Gastroesophageal sphincter (tissue), 4 donors: ENCODE measurements around the gene FGR. TPM values are rescaled to one million over a fixed set of nuclear protein-coding genes. Genes with fewer than 3 reads are reported as not detected.

Source experiments
- ATAC-seq: fragments of 150-250 bp; one replicate; pipeline ENCODE4 v1.9.1; 2016; ENCODE audit warnings: mild to moderate bottlenecking, moderate library complexity
- H3K27ac ChIP-seq, 4 donors: fragments of 200-600 bp; sonication (generic) in 3 of 4; 1 replicate in 3 of 4; 2 replicates in 1 of 4; pipeline ENCODE4 v1.5.1; 2016 to 2019
- H3K27me3 ChIP-seq: fragments of 200-600 bp; sonication (generic); one replicate; pipeline ENCODE4 v1.5.1; 2019
- H3K36me3 ChIP-seq, 2 donors: fragments of 200-600 bp; sonication (generic); one replicate each; pipeline ENCODE4 v1.5.1; 2019; ENCODE audit warnings: control low read depth in 1 of 2
- H3K4me1 ChIP-seq, 3 donors: fragments of 200-600 bp; sonication (generic); 1 replicate in 2 of 3; 2 replicates in 1 of 3; pipeline ENCODE4 v1.5.1; 2016 to 2019; ENCODE audit warnings: control low read depth in 2 of 3
- H3K4me3 ChIP-seq, 2 donors: fragments of 200-600 bp; sonication (generic); one replicate each; pipeline ENCODE4 v1.5.1; 2019; ENCODE audit warnings: mild to moderate bottlenecking in 1 of 2, moderate library complexity in 1 of 2
- H3K9me3 ChIP-seq, 3 donors: fragments of 200-600 bp; sonication (generic); one replicate each; pipeline ENCODE4 v1.5.1; 2017 to 2019; ENCODE audit warnings: control low read depth in 2 of 3
- EP300 ChIP-seq: sonication (generic); formaldehyde crosslinking; IDR thresholded peaks from one replicate; pipeline ENCODE4 v1.6.1; 2017; ENCODE audit warnings: antibody characterized with exemption, mild to moderate bottlenecking
- POLR2A ChIP-seq, 2 donors: fragments of 450-650 bp; IDR thresholded peaks; one replicate each; pipeline ENCODE4 v1.6.1; 2017; ENCODE audit warnings: antibody characterized with exemption in 2 of 2, mild to moderate bottlenecking in 2 of 2, moderate library complexity in 1 of 2
- POLR2AphosphoS5 ChIP-seq: sonication (generic); formaldehyde crosslinking; IDR thresholded peaks from one replicate; pipeline ENCODE4 v1.6.1; 2017; ENCODE audit warnings: antibody characterized with exemption
- WGBS, 2 donors: methylation state at CpG; one replicate each; pipeline ENCODE4 v1.1.5; 2018; ENCODE audit warnings: low coverage in 1 of 2; 5-methylcytosine and 5-hydroxymethylcytosine counted together
- total RNA-seq, 4 donors: library from RNA; depleted of rRNA; stranded (reverse); fragments of >200 nt; gene quantifications; one replicate each; pipeline ENCODE4 v1.1.0, GENCODE V29; 2016
- TF ChIP-seq, protein P1 (sequence below), 4 experiments: fragments of 200-600 bp in 2 of 4; fragments of 450-650 bp in 2 of 4; sonication (generic) in 1 of 4; IDR thresholded peaks; one replicate each; pipeline ENCODE4 v1.5.1; 2017 to 2019; ENCODE audit warnings: antibody characterized with exemption in 4 of 4, mild to moderate bottlenecking in 2 of 4, moderate library complexity in 2 of 4

FGR gene
- total RNA-seq, 4 donors from 2014 or later, result 9.2 to 17.8 (median 10.1) TPM

DNA sequence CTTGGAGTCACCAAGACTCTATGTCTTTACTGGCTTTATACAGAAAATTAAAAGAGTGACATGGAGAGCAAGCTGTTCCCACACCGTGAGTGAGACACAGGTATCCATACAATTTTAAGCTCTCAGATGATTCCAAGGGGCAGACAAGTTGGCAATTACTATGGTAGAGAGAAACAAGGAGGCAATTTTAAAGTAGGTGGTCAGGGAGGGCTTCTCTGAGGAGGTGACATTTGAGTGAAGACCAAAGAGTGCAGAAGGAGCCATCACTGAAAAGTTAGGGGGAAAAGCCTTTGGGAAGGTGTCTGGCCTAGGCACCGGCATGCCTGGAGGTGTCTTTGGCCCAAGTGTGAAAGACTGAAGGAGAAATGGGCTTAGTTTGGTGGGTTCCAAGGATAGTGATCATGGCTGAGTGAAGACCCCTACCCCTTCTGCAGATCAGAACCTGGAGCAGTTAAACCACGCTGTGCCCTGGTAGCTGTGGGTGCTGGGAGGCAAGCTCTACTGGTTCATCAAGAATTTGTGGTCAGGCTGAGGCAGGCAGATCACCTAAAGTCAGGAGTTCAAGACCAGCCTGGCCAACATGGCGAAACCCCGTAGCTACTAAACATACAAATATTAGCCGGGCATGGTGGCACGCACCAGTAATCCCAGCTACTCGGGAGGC lies 26.6 kb upstream of the FGR start:
- ATAC-seq, result no peak
- Histone ChIP-seq H3K9me3 (no peaks in the 10 kb centered on the region), H3K27me3 (no peaks in the 10 kb centered on the region), H3K36me3 (peaks cover 0 to 19% of the 10 kb centered on the region in 2 donors), H3K4me3 (no peak overlapping the region), H3K4me1 (peaks cover 0 to 41% (median 13%) of the 10 kb centered on the region in 3 donors), H3K27ac (no peak overlapping the region)
- 85 to 94% methylated on average over 2 to 3 of the region's 8 CpGs for WGBS, 2 donors
- TF ChIP-seq POLR2A (IDR thresholded peaks at IDR 0.05), result no peak
- TF ChIP-seq, protein P1, sequence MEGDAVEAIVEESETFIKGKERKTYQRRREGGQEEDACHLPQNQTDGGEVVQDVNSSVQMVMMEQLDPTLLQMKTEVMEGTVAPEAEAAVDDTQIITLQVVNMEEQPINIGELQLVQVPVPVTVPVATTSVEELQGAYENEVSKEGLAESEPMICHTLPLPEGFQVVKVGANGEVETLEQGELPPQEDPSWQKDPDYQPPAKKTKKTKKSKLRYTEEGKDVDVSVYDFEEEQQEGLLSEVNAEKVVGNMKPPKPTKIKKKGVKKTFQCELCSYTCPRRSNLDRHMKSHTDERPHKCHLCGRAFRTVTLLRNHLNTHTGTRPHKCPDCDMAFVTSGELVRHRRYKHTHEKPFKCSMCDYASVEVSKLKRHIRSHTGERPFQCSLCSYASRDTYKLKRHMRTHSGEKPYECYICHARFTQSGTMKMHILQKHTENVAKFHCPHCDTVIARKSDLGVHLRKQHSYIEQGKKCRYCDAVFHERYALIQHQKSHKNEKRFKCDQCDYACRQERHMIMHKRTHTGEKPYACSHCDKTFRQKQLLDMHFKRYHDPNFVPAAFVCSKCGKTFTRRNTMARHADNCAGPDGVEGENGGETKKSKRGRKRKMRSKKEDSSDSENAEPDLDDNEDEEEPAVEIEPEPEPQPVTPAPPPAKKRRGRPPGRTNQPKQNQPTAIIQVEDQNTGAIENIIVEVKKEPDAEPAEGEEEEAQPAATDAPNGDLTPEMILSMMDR (IDR thresholded peaks at IDR 0.05), result no peak
- TF ChIP-seq EP300, result no peak
- TF ChIP-seq POLR2AphosphoS5, result no peak

DNA sequence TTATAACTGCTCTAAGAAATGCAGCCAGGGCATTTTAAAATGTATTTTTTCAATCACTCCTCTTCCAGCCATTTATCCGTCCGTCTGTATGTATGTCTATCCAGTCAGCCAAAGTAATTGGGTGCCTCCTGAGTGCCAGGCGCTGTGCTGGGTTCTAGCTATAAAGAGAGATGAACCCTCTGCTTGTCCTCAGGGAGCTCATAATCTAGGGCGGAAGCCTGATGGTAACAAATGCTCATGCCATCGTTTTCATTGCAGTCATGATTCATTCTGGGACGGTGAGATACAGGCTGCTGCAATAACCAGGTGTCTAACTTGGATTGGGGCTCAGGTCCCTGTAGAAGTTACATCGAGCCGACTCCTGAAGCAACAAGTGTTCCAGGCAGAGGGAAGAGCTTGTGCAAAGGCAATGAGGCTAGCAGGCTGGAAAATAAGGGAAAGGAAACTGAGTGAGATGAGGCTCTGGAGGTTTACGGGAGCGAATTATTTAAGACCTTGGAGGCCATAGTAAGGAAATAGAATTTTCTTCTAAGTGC lies 25.4 kb upstream of the FGR start:
- 58 to 66% methylated on average over 8 of the region's 10 CpGs for WGBS, 2 donors
- Histone ChIP-seq H3K9me3 (no peaks in the 10 kb centered on the region), H3K27ac (peak overlapping the region; percentile 91 to 99 (median 93)), H3K27me3 (no peaks in the 10 kb centered on the region), H3K4me1 (peaks cover 0 to 53% (median 23%) of the 10 kb centered on the region in 3 donors), H3K36me3 (peaks cover 0 to 7% of the 10 kb centered on the region in 2 donors), H3K4me3 (peak overlapping the region; percentile 68 to 73)
- no peak for ATAC-seq
- TF ChIP-seq POLR2A (IDR thresholded peaks at IDR 0.05), result no peak
- no peak for TF ChIP-seq POLR2AphosphoS5
- TF ChIP-seq EP300, result no peak
- TF ChIP-seq, protein P1 (IDR thresholded peaks at IDR 0.05), result no peak

DNA sequence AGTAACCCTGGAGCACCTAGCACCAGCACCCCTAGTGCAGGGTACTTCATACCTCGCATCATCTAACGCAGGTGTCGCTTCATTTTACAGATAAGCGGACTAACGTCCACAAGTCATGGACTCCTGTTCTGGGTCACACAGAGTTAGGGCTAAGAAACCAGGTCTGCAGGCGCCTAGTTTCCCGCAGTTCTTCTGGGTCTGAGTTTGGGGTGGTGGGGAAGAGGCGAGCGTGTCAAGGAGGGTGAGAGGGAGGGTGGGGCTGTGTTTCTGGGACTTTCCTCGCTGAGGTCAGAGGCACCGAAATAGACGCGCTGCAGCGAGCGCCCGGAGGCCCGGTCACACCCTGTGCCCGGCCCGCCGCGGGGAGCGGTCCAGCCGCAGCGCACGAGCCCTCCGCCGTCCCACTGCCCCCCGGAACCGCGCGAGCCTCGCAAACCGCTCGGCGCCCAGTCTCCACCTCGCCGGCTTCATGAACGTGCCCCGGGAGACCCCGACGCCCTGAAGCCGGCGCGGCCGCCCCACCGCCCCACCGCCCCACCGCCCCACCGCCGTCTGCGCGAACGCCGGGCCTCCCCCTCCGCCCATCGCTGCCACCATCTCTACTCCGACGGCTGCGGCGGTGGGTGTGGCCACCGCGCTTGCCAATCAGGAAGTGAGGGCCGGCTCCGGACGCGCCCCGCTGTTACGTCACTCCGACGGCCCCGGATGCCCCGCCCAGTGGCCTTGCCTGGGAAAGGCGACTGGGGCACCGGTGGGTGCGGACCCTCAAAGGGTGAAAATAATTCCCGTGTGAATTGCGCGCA lies 24.7 kb upstream of the FGR start:
- Histone ChIP-seq H3K27me3 (no peaks in the 10 kb centered on the region), H3K36me3 (peaks cover 0 to under 1% of the 10 kb centered on the region in 2 donors), H3K4me1 (peaks cover 0 to 58% (median 24%) of the 10 kb centered on the region in 3 donors), H3K9me3 (no peaks in the 10 kb centered on the region), H3K27ac (peak overlapping the region; percentile 91 to 99 (median 93)), H3K4me3 (peak overlapping the region; percentile 68 to 73)
- ATAC-seq, result peak; percentile 93
- WGBS, 2 donors, result 0 to 40% methylated on average over 1 to 3 of the region's 78 CpGs
- TF ChIP-seq, protein P1 (IDR thresholded peaks at IDR 0.05), result peak in 2 of 4 experiments; percentile 11 to 16
- TF ChIP-seq POLR2AphosphoS5, result peak; percentile 88
- TF ChIP-seq POLR2A (IDR thresholded peaks at IDR 0.05), result peak in 1 of 2 donors; percentile 28
- TF ChIP-seq EP300, result no peak

DNA sequence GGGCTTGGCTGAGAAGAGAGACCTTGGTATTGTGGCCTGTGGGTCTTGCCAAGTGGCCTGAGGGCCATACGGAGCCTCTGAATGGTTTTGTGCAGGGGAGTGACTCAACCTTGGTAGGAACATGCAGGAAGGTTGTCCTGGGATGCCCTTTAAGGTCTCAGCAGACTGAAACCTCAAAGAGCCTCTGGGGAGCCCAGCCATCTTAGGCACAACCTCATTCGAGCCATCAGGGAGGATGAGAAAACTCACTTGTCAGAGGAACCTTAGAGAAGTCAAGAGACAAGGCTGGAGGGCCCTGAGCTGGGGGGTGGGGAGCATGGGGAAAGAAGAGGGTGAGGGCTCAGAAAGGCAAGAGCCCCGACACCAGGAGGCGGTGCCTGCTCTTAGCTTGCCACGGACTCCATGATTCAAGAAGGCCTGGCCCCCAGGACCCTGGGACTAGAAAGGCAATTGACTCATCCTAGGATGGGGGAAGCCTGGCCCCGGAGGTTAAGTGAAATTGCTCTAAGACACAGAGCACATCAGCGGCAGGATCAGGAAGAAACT lies 24.0 kb upstream of the FGR start:
- no peaks in the 10 kb centered on the region for H3K27me3 ChIP-seq
- peak overlapping the region in 1 of 2 donors; percentile 68 for H3K4me3 ChIP-seq
- peak; percentile 0 for ATAC-seq
- H3K36me3 ChIP-seq, result no peaks in the 10 kb centered on the region
- H3K4me1 ChIP-seq, result peaks cover 0 to 58% (median 24%) of the 10 kb centered on the region in 3 donors
- 0 to 20% methylated on average over 1 of the region's 7 CpGs for WGBS, 2 donors
- TF ChIP-seq, protein P1 (IDR thresholded peaks at IDR 0.05), result no peak
- TF ChIP-seq POLR2AphosphoS5 (no peak), EP300 (no peak), POLR2A (IDR thresholded peaks at IDR 0.05) (no peak)
- no peaks in the 10 kb centered on the region for H3K9me3 ChIP-seq
- H3K27ac ChIP-seq, result peak overlapping the region; percentile 91 to 99 (median 93)
